WTC11 (cell line): Measurements from ENCODE around the gene PHF12.

Source experiments
- AFF4 ChIP-seq: sonication (generic); formaldehyde crosslinking; IDR thresholded peaks from 2 replicates; pipeline ENCODE4 v1.8.1; 2023; ENCODE audit warnings: mild to moderate bottlenecking, missing genetic modification reagents, borderline replicate concordance
- ATF2 ChIP-seq: sonication (generic); formaldehyde crosslinking; IDR thresholded peaks from 2 replicates; pipeline ENCODE4 v1.8.1; 2022; ENCODE audit warnings: low read depth, missing genetic modification reagents, borderline replicate concordance
- ATF3 ChIP-seq: sonication (generic); formaldehyde crosslinking; conservative IDR thresholded peaks from 2 replicates; pipeline ENCODE4 v1.8.1; 2022; ENCODE audit warnings: mild to moderate bottlenecking, missing genetic modification reagents
- ATF6 ChIP-seq: sonication (generic); formaldehyde crosslinking; IDR thresholded peaks from 2 replicates; pipeline ENCODE4 v1.8.1; 2023; ENCODE audit warnings: mild to moderate bottlenecking, missing genetic modification reagents
- CTCF ChIP-seq: fragments of 200-600 bp; IDR thresholded peaks from 2 replicates; pipeline ENCODE4 v1.8.0; 2022; ENCODE audit warnings: antibody characterized with exemption
- ERG ChIP-seq: fragments of 250-450 bp; sonication (Bioruptor Pico); IDR thresholded peaks from 2 replicates; pipeline ENCODE4 v1.8.0; 2021; ENCODE audit warnings: mild to moderate bottlenecking
- ETV6 ChIP-seq: sonication (generic); formaldehyde crosslinking; IDR thresholded peaks from 2 replicates; pipeline ENCODE4 v1.8.1; 2022; ENCODE audit warnings: mild to moderate bottlenecking, missing genetic modification reagents
- NR3C1 ChIP-seq: sonication (generic); formaldehyde crosslinking; conservative IDR thresholded peaks from 2 replicates; pipeline ENCODE4 v1.8.1; 2023; ENCODE audit warnings: low read depth, mild to moderate bottlenecking, missing genetic modification reagents
- TCF7 ChIP-seq: sonication (generic); formaldehyde crosslinking; IDR thresholded peaks from 2 replicates; pipeline ENCODE4 v1.8.0; 2022; ENCODE audit warnings: mild to moderate bottlenecking, low read depth, missing genetic modification reagents, moderate library complexity
- ZBTB43 ChIP-seq: sonication (generic); formaldehyde crosslinking; IDR thresholded peaks from 2 replicates; pipeline ENCODE4 v1.8.1; 2023; ENCODE audit warnings: mild to moderate bottlenecking, missing genetic modification reagents
- ZNF232 ChIP-seq: sonication (generic); formaldehyde crosslinking; IDR thresholded peaks from 2 replicates; pipeline ENCODE4 v1.8.0; 2022; ENCODE audit warnings: mild to moderate bottlenecking, missing genetic modification reagents
- ZNF281 ChIP-seq: sonication (generic); formaldehyde crosslinking; IDR thresholded peaks from 2 replicates; pipeline ENCODE4 v1.8.0; 2023; ENCODE audit warnings: mild to moderate bottlenecking, missing genetic modification reagents
- ZNF512 ChIP-seq: sonication (generic); formaldehyde crosslinking; IDR thresholded peaks from 2 replicates; pipeline ENCODE4 v1.8.1; 2022; ENCODE audit warnings: missing genetic modification reagents, borderline replicate concordance
- ZNF532 ChIP-seq: fragments of 250-450 bp; sonication (Bioruptor Pico); IDR thresholded peaks from 2 replicates; pipeline ENCODE4 v1.9.0; 2021; ENCODE audit warnings: mild to moderate bottlenecking, borderline replicate concordance

- no peak for TF ChIP-seq AFF4
- TF ChIP-seq ZNF281 (CRISPR knock-in tag) = no peak
- TF ChIP-seq CTCF = no peak
- TF ChIP-seq NR3C1 (CRISPR knock-in tag) = no peak
- no peak for TF ChIP-seq ZNF512 (CRISPR knock-in tag)
- TF ChIP-seq TCF7 (CRISPR knock-in tag) = no peak
- no peak for TF ChIP-seq ERG (CRISPR knock-in tag)
- TF ChIP-seq ZNF232 (CRISPR knock-in tag) = no peak
- TF ChIP-seq ATF3 (CRISPR knock-in tag) = no peak
- TF ChIP-seq ETV6 (CRISPR knock-in tag) = no peak
- TF ChIP-seq ATF2 (CRISPR knock-in tag) = no peak
- no peak for TF ChIP-seq ATF6 (CRISPR knock-in tag)
- no peak for TF ChIP-seq ZBTB43 (CRISPR knock-in tag)
- no peak for TF ChIP-seq ZNF532 (CRISPR knock-in tag)
Observed at GRCh38 chr17:28892024-28892423, 59.3 kb downstream of the PHF12 start.
